Astrocyte (in vitro differentiated cells and primary cell): ENCODE data around the gene PAPSS1.

ENCODE experiments used
- EZH2 ChIP-seq: IDR thresholded peaks from 2 replicates; pipeline ENCODE4 v1.6.1; 2012; ENCODE audit warnings: mild to moderate bottlenecking, low read length, inconsistent platforms; ENCODE audit not compliant: insufficient read depth
- TF ChIP-seq, protein P1 (sequence below): IDR thresholded peaks from 2 replicates; pipeline ENCODE4 v1.5.1; 2011; ENCODE audit warnings: low read depth, mild to moderate bottlenecking, inconsistent platforms, low read length, moderate library complexity; ENCODE audit not compliant: insufficient read depth

GRCh38 chr4:107629318-107629717, 90.7 kb downstream of the PAPSS1 start:
- TF ChIP-seq, protein P1, sequence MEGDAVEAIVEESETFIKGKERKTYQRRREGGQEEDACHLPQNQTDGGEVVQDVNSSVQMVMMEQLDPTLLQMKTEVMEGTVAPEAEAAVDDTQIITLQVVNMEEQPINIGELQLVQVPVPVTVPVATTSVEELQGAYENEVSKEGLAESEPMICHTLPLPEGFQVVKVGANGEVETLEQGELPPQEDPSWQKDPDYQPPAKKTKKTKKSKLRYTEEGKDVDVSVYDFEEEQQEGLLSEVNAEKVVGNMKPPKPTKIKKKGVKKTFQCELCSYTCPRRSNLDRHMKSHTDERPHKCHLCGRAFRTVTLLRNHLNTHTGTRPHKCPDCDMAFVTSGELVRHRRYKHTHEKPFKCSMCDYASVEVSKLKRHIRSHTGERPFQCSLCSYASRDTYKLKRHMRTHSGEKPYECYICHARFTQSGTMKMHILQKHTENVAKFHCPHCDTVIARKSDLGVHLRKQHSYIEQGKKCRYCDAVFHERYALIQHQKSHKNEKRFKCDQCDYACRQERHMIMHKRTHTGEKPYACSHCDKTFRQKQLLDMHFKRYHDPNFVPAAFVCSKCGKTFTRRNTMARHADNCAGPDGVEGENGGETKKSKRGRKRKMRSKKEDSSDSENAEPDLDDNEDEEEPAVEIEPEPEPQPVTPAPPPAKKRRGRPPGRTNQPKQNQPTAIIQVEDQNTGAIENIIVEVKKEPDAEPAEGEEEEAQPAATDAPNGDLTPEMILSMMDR: no peak
- TF ChIP-seq EZH2: no peak
